ENCODE results near the gene LIN28A.

- no peak for TF ChIP-seq CTCF (IDR thresholded peaks at IDR 0.05; ENCODE audit: poor library complexity, severe bottlenecking)
- TF ChIP-seq EZH2 (IDR thresholded peaks at IDR 0.05; ENCODE audit: borderline replicate concordance, insufficient read depth, low read length, poor library complexity, severe bottlenecking), result no peak
- TF ChIP-seq REST (IDR thresholded peaks at IDR 0.05; ENCODE audit: borderline replicate concordance), result no peak
- no peak for TF ChIP-seq RAD21 (conservative IDR thresholded peaks at IDR 0.05)
- TF ChIP-seq POLR2AphosphoS5 (IDR thresholded peaks at IDR 0.05), result no peak
- no peak for TF ChIP-seq EP300 (conservative IDR thresholded peaks at IDR 0.05; ENCODE audit: poor library complexity, severe bottlenecking)
Observed at GRCh38 chr1:26361605-26362122, 49.0 kb upstream of the LIN28A start.
